GM23338 (cell line): Measurements from ENCODE around the gene RPE. TPM values are rescaled to one million over a fixed set of nuclear protein-coding genes. Genes with fewer than 3 reads are reported as not detected.

Source experiments
- ATAC-seq: fragments of 200-7000 bp; cut with Tn5 transposase; 3 replicates; pipeline ENCODE4 v1.9.1; 2020
- DNase-seq: peaks from one replicate; pipeline ENCODE4 v3.0.0-alpha.2; 2015; ENCODE audit warnings: low spot score
- H2AFZ ChIP-seq: fragments of 200-600 bp; sonication (generic); 2 replicates; pipeline ENCODE4 v1.8.0; 2016; ENCODE audit warnings: antibody characterized with exemption, mild to moderate bottlenecking, moderate library complexity
- H3F3A ChIP-seq: fragments of 200-600 bp; sonication (generic); replicated peaks from 2 replicates; pipeline ENCODE4 v1.8.0; 2017; ENCODE audit warnings: antibody characterized with exemption, mixed run types, low read depth
- H3K27ac ChIP-seq: fragments of 200-600 bp; sonication (generic); 2 replicates; pipeline ENCODE4 v1.6.1; 2016; ENCODE audit warnings: low read depth
- H3K27me3 ChIP-seq: fragments of 200-600 bp; sonication (generic); 2 replicates; pipeline ENCODE4 v1.8.0; 2016; ENCODE audit warnings: mild to moderate bottlenecking, mixed run types, moderate library complexity; ENCODE audit not compliant: insufficient read depth
- H3K36me3 ChIP-seq: fragments of 200-600 bp; sonication (generic); 2 replicates; pipeline ENCODE4 v1.8.0; 2016; ENCODE audit warnings: mild to moderate bottlenecking; ENCODE audit not compliant: insufficient read depth
- H3K4me1 ChIP-seq: fragments of 200-600 bp; sonication (generic); 2 replicates; pipeline ENCODE4 v1.8.0; 2016; ENCODE audit warnings: mild to moderate bottlenecking, moderate library complexity; ENCODE audit not compliant: insufficient read depth
- H3K4me2 ChIP-seq: fragments of 200-600 bp; sonication (generic); 2 replicates; pipeline ENCODE4 v1.7.1; 2017; ENCODE audit warnings: mixed run types
- H3K4me3 ChIP-seq: fragments of 200-600 bp; sonication (generic); 2 replicates; pipeline ENCODE4 v1.6.1; 2016; ENCODE audit warnings: mixed run types
- H3K79me2 ChIP-seq: fragments of 200-600 bp; sonication (generic); replicated peaks from 2 replicates; pipeline ENCODE4 v1.8.0; 2017; ENCODE audit warnings: mild to moderate bottlenecking; ENCODE audit not compliant: insufficient read depth
- H3K9me2 ChIP-seq: fragments of 200-600 bp; sonication (generic); 2 replicates; pipeline ENCODE4 v1.8.0; 2017; ENCODE audit not compliant: insufficient read depth
- H4K20me1 ChIP-seq: fragments of 200-600 bp; sonication (generic); replicated peaks from 2 replicates; pipeline ENCODE4 v1.8.0; 2017; ENCODE audit warnings: mild to moderate bottlenecking; ENCODE audit not compliant: insufficient read depth
- H3K27ac Mint-ChIP-seq: 2 replicates; pipeline ENCODE4 v1.8.0; 2020; ENCODE audit warnings: inconsistent platforms, mild to moderate bottlenecking, moderate library complexity, mixed read lengths
- H3K27me3 Mint-ChIP-seq: 3 replicates; pipeline ENCODE4 v1.8.0; 2022; ENCODE audit warnings: low read depth, mild to moderate bottlenecking, moderate library complexity, mixed read lengths, inconsistent platforms; ENCODE audit not compliant: insufficient read depth, poor library complexity
- H3K36me3 Mint-ChIP-seq: 3 replicates; pipeline ENCODE4 v1.8.0; 2021; ENCODE audit warnings: low read depth, mild to moderate bottlenecking, inconsistent platforms, moderate library complexity, mixed read lengths
- H3K4me1 Mint-ChIP-seq: 3 replicates; pipeline ENCODE4 v1.8.0; 2020; ENCODE audit warnings: mild to moderate bottlenecking, inconsistent platforms, mixed read lengths
- H3K4me3 Mint-ChIP-seq: 3 replicates; pipeline ENCODE4 v1.8.0; 2021; ENCODE audit warnings: moderate library complexity, mild to moderate bottlenecking, inconsistent platforms, mixed read lengths
- H3K9me3 Mint-ChIP-seq: 3 replicates; pipeline ENCODE4 v1.8.0; 2020; ENCODE audit warnings: moderate library complexity, mild to moderate bottlenecking, inconsistent platforms, mixed read lengths
- CREB1 ChIP-seq: fragments of 250-450 bp; sonication (Bioruptor Pico); IDR thresholded peaks from 2 replicates; pipeline ENCODE4 v1.5.0; 2020; ENCODE audit warnings: low read depth, mild to moderate bottlenecking, moderate library complexity
- ETS1 ChIP-seq: IDR thresholded peaks from 2 replicates; pipeline ENCODE4 v1.6.1; 2016; ENCODE audit warnings: antibody characterized with exemption
- EZH2 ChIP-seq: fragments of 200-600 bp; sonication (generic); IDR thresholded peaks from one replicate; pipeline ENCODE4 v1.8.0; 2017; ENCODE audit warnings: antibody characterized with exemption, mild to moderate bottlenecking, low read depth; ENCODE audit not compliant: unreplicated experiment
- JUNB ChIP-seq: IDR thresholded peaks from one replicate; pipeline ENCODE4 v1.6.1; 2016; ENCODE audit warnings: antibody characterized with exemption; ENCODE audit not compliant: unreplicated experiment
- POLR2AphosphoS5 ChIP-seq: IDR thresholded peaks from 2 replicates; pipeline ENCODE4 v1.6.1; 2016; ENCODE audit warnings: antibody characterized with exemption, low read depth
- STAT1 ChIP-seq: IDR thresholded peaks from one replicate; pipeline ENCODE4 v1.6.1; 2016; ENCODE audit warnings: antibody characterized with exemption; ENCODE audit not compliant: unreplicated experiment
- ZNF114 ChIP-seq: fragments of 250-450 bp; sonication (Bioruptor Pico); IDR thresholded peaks from 2 replicates; pipeline ENCODE4 v1.5.0; 2020; ENCODE audit warnings: mild to moderate bottlenecking, moderate library complexity
- ZNF331 ChIP-seq: fragments of 250-450 bp; sonication (Bioruptor Pico); IDR thresholded peaks from 2 replicates; pipeline ENCODE4 v1.5.0; 2020; ENCODE audit warnings: low read depth, mild to moderate bottlenecking, moderate library complexity
- ZNF462 ChIP-seq: fragments of 250-450 bp; sonication (Bioruptor Pico); IDR thresholded peaks from 2 replicates; pipeline ENCODE4 v1.5.0; 2020; ENCODE audit warnings: mild to moderate bottlenecking, moderate library complexity
- polyA plus RNA-seq: library from polyadenylated mRNA; unstranded; fragments of >200 nt; fragmentation: Nextera tagmentation; extraction: Ambion mirVana; gene quantifications from 2 replicates; pipeline ENCODE4 v1.2.1, GENCODE V29; 2016
- total RNA-seq: library from RNA; depleted of rRNA; stranded (reverse); fragments of >200 nt; shearing (Covaris generic); gene quantifications from 2 replicates; pipeline ENCODE4 v1.2.3, GENCODE V29; 2014

Gene RPE
- total and polyA plus RNA-seq, 2 experiments from 2014 or later, result 43.1 to 79.1 TPM

GRCh38 chr2:210003359-210003758, 921 bp downstream of the RPE start (continued):
- no peak for TF ChIP-seq ZNF462
- TF ChIP-seq POLR2AphosphoS5, result no peak

- H3K27ac Mint-ChIP-seq, result no peak overlapping the region
- Histone ChIP-seq H3K27ac (no peak overlapping the region), H3K4me2 (no peak overlapping the region; the same call in 1 of the 2 replicates), H3F3A (no peaks in the 10 kb centered on the region), H3K4me3 (no peak overlapping the region), H2AFZ (no peak overlapping the region), H3K27me3 (no peaks in the 10 kb centered on the region), H4K20me1 (peaks cover 43% of the 10 kb centered on the region), H3K9me2 (0 out of 2 replicates have a peak, but pooled peaks cover under 1% of the 10 kb centered on the region), H3K4me1 (peaks cover 21% of the 10 kb centered on the region), H3K79me2 (peaks cover 74% of the 10 kb centered on the region), H3K36me3 (0 out of 2 replicates have a peak, but pooled peaks cover 5% of the 10 kb centered on the region)
- no peak for DNase-seq
- no peak overlapping the region for H3K4me3 Mint-ChIP-seq
- peaks cover 19% of the 10 kb centered on the region for H3K4me1 Mint-ChIP-seq
- H3K36me3 Mint-ChIP-seq, result peaks cover 27% of the 10 kb centered on the region
- ATAC-seq, result no peak
- no peaks in the 10 kb centered on the region for H3K9me3 Mint-ChIP-seq
- H3K27me3 Mint-ChIP-seq, result no peaks in the 10 kb centered on the region
- TF ChIP-seq POLR2AphosphoS5 (no peak), ZNF114 (CRISPR knock-in tag) (no peak), ZNF331 (CRISPR knock-in tag) (no peak), CREB1 (no peak), ZNF462 (no peak), STAT1 (no peak), EZH2 (no peak), JUNB (no peak), ETS1 (no peak)
These were observed 2.4 kb downstream of the RPE start for GRCh38 chr2:210004881-210005280.
